AG10803 (cell line): ENCODE data around the gene EBF3.

Experiments used
- DNase-seq: peaks from one replicate; pipeline ENCODE4 v3.0.0; 2010; ENCODE audit warnings: low read depth
- H3K4me3 ChIP-seq: 2 replicates; pipeline ENCODE4 v1.5.1; 2011; ENCODE audit warnings: mild to moderate bottlenecking, low read length, control low read depth
- TF ChIP-seq, protein P1 (sequence below): conservative IDR thresholded peaks from 2 replicates; pipeline ENCODE4 v1.5.1; 2011; ENCODE audit warnings: mild to moderate bottlenecking, low read length, control low read depth, inconsistent platforms

EBF3 gene

DNA sequence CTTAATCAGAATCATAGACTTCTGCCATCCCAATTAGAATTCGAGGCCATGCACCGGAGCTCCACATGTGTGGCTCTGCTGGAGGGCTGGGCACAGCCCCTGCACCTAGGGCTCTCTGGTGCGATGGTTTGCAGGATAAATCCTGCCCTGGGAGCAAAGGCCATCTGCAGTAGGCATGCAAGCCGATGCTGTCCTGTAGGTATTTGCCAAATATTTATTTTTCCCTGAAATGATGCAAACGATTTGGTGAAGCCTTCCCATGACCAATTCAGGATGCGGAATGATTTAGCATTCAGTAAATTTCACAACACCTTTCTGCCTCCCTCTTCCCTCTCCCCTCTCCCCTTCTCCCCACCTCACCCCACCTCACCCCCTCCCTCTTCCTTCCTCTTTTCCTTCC is 170.6 kb downstream of the EBF3 start:
- TF ChIP-seq, protein P1, sequence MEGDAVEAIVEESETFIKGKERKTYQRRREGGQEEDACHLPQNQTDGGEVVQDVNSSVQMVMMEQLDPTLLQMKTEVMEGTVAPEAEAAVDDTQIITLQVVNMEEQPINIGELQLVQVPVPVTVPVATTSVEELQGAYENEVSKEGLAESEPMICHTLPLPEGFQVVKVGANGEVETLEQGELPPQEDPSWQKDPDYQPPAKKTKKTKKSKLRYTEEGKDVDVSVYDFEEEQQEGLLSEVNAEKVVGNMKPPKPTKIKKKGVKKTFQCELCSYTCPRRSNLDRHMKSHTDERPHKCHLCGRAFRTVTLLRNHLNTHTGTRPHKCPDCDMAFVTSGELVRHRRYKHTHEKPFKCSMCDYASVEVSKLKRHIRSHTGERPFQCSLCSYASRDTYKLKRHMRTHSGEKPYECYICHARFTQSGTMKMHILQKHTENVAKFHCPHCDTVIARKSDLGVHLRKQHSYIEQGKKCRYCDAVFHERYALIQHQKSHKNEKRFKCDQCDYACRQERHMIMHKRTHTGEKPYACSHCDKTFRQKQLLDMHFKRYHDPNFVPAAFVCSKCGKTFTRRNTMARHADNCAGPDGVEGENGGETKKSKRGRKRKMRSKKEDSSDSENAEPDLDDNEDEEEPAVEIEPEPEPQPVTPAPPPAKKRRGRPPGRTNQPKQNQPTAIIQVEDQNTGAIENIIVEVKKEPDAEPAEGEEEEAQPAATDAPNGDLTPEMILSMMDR = no peak
- DNase-seq = no peak

DNA sequence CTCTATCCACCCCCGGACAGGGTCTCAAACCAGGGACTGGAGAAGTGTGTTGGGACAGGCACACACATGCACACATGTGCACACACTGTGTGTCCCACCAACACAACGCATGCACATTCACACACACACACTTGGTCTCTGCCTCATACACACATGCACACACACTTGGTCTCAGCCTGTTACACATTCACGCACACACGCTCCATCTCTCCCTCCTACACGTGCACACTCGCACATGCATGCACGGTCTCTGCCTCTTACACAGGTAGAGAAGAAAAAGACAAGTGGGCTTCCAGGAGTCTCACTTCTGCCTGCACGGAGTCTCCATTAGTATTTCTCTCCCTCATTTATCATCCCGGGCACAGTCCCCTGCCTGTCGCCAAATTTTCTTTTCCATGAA is 171.2 kb downstream of the EBF3 start:
- TF ChIP-seq, protein P1 = no peak
- DNase-seq = no peak

More for the DNA sequence above, 170.6 kb downstream of the EBF3 start:
- no peak overlapping the region for H3K4me3 ChIP-seq

DNA sequence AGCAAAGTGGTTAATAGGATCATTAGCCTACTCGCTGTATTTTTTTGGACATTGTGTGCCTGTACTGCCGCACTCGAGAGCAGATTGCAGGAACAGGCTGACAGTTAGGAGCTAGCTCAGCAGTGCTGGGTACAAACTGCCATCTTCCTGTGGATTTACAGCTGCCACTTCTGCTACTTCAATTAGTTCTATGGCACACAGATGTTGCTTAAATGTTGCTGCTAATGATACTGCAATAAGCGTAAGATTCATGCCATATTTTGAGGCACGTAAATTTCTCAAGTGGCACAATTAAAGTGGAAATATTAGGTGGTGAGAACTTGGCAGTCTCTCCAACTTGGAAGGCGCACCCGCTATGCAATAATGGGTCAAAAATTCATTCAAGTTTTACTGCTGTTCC is 171.9 kb downstream of the EBF3 start:
- TF ChIP-seq, protein P1 = no peak
- peak; percentile 8 for DNase-seq

More for the DNA sequence above, 171.2 kb downstream of the EBF3 start:
- no peak overlapping the region for H3K4me3 ChIP-seq

DNA sequence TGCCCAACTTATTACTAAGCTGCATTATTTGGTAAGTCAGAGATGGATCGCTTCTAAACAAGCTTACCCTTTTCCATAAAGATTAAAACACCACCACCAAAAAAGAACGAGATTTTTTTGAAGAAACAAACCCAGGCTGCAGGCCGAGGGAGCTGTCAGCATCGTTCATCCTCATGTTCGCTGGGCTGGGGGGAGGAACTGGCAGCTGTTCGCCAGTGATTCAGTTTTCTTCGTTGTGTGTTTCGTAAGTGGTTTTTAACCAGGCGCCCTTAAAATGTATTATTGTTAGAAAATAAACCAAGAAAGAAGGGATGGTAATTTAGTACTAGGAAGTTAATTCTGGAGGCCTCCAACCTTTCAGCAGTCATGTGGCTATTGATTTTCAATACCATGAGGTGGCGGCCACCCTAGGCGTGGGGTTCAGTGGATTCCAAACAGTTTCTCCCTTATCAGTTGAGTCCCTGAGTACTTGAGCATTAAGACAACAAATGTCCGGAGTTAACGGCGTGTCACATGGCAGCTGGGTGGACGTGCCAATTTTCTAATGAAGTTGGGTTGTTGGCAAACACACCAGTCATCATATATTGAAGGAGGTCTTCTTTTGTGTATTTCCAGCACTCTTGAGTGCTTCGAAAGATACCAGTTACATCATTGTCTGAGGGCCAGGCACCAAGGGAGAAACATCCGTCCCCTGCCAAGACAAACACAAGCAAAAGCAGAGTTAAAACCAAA is 173.2 kb downstream of the EBF3 start:
- no peak overlapping the region for H3K4me3 ChIP-seq
- DNase-seq = no peak
- TF ChIP-seq, protein P1 = no peak

More for the DNA sequence above, 171.9 kb downstream of the EBF3 start:
- no peak overlapping the region for H3K4me3 ChIP-seq

DNA sequence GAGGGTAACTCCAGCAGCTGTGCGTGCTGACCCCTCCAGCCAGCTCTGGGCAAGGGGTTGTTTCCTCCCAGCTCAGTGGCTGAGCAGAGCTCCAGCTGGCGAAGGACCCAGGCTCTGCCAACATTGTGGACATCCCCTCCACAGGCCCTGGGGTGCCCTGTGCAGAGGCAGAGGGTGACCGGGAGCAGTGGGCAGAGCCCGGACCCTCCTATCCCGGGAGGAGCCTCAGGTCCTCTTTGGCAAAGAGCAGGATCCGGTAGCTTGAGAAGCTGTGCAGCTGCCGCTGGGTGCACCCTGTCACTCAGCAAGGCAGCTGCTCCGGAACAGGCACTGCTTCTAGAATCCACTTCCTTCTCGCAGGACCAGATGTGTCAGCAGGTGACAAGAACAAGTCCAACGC is 175.9 kb downstream of the EBF3 start:
- DNase-seq = no peak
- TF ChIP-seq, protein P1 = no peak
- H3K4me3 ChIP-seq = no peak overlapping the region

DNA sequence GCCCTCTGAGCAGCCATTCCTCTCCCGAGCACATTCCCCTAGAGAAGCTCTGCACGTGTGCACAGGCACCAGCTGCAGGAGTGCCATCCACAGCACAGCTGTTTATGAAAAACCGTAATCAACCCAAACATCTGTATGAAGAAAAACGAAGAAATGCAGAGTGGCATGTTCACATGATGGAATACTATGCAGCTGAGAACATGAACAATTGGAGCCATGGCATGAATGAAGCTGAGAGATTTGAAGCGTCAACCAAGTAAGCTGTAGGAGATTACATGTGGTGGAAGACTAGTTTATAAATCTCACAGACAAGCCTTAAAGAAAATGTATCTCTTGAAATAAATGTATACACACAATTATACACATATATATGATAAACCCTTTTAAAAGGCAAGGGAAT is 176.5 kb downstream of the EBF3 start:
- no peak overlapping the region for H3K4me3 ChIP-seq
- TF ChIP-seq, protein P1 = no peak
- DNase-seq = no peak

DNA sequence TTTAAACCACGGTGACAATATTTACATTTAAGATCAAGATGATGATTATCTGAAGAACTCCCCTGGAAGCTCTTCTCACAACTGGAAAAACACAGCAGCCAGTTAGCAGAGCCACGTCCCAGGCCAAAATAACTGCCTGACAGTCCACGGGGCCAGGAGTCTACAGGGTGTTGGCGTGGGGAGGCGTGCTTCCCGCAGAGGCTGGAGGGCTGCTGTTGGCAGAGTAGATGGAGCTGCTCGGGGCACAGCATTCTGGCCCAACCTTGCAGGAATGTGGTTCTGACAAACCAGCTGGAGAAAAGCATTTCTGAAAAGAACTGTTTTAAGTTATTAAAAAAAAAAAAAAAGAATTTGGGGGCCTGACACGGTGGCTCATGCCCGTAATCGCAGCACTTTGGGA is 177.9 kb downstream of the EBF3 start:
- DNase-seq = no peak
- TF ChIP-seq, protein P1 = no peak
- no peak overlapping the region for H3K4me3 ChIP-seq
